Right lobe of liver (tissue), 4 donors: ENCODE measurements around the gene ERICH6.

ENCODE experiments used
- POLR2A ChIP-seq: fragments of 450-650 bp; IDR thresholded peaks from one replicate; pipeline ENCODE4 v1.6.1; 2017; ENCODE audit warnings: antibody characterized with exemption, mild to moderate bottlenecking
- TF ChIP-seq, protein P1 (sequence below), 4 donors: fragments of 200-600 bp in 3 of 4; fragments of 450-650 bp in 1 of 4; IDR thresholded peaks; one replicate each; pipeline versions ENCODE4 v1.5.1 to v1.8.0; 2016 to 2022; ENCODE audit warnings: antibody characterized with exemption in 4 of 4, mild to moderate bottlenecking in 2 of 4
- donor health status: DM: no; HTN: no; CAD: no.
- donor health status: DM: no; HTN: no; CAD: no.
- donor health status: DM: no; HTN: yes; CAD: no.

DNA sequence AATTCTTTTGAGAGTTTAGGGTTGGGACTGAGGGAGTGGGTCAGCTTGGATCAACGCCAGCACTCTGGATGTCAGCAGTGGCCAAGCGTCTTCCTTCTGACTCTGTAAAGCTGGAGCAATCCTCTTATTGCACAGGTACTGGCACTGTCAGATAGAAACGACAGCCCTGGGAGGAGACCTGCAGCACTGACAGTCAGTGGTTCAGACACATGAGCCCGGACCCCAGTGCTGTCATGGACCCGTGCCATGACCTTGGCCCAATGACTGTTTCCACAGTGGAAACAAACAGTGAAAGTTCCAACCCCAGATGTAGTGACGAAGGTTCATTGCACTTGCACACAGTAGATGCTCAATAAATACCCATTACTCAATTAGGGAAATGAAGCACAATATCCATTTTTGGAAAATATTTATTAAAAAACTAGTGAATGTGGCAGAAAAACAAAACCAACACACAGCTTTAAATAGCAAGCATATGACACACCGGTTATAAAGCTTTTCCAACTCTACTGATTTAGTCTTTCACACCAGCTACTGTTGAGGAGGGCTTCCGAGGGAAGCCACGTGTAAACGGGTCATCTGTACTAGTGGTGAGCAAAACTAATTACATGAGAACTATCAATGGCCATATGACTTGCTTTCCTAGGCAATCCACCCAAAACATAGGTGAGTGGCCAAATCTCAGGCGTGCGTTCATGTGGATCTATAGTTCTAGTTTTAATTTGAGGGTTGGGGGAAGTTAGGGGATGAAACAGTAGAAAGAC, 37.2 kb upstream of the ERICH6 start:
- TF ChIP-seq, protein P1, sequence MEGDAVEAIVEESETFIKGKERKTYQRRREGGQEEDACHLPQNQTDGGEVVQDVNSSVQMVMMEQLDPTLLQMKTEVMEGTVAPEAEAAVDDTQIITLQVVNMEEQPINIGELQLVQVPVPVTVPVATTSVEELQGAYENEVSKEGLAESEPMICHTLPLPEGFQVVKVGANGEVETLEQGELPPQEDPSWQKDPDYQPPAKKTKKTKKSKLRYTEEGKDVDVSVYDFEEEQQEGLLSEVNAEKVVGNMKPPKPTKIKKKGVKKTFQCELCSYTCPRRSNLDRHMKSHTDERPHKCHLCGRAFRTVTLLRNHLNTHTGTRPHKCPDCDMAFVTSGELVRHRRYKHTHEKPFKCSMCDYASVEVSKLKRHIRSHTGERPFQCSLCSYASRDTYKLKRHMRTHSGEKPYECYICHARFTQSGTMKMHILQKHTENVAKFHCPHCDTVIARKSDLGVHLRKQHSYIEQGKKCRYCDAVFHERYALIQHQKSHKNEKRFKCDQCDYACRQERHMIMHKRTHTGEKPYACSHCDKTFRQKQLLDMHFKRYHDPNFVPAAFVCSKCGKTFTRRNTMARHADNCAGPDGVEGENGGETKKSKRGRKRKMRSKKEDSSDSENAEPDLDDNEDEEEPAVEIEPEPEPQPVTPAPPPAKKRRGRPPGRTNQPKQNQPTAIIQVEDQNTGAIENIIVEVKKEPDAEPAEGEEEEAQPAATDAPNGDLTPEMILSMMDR (IDR thresholded peaks at IDR 0.05), result no peak
- TF ChIP-seq POLR2A, result peak; percentile 64
